Right kidney (tissue), 9 donors: Measurements from ENCODE around the gene HELZ.
"Not testable (repeated sequence)": the region's sequence is repeated elsewhere in the genome, so short reads cannot be mapped to it uniquely, and the experiment has no call there.

Experiments used
- DNase-seq: peaks from one replicate; pipeline ENCODE4 v3.0.0-alpha.2; 2016
- long read RNA-seq, 8 donors: transcript quantifications; one replicate each; lab custom pipeline, GENCODE V29; 2026

HELZ gene
- long read RNA-seq, donor 1 = 0 reads
- long read RNA-seq, donor 2 = 0 reads
- long read RNA-seq, donor 3 = 0 reads
- long read RNA-seq, donor 4 = 0 reads
- long read RNA-seq, donor 5, partial matches to known transcripts = 5 of 5 reads
- long read RNA-seq, donor 5, other reads (novel, unspliced or antisense) = 0 of 5 reads
- long read RNA-seq, donor 6, partial matches to known transcripts = 9 of 9 reads
- long read RNA-seq, donor 6, other reads (novel, unspliced or antisense) = 0 of 9 reads
- long read RNA-seq, donor 7 = 0 reads
- long read RNA-seq, donor 8, partial matches to known transcripts = 0 of 1 reads
- long read RNA-seq, donor 8, other reads (novel, unspliced or antisense) = 0 of 1 reads

DNA sequence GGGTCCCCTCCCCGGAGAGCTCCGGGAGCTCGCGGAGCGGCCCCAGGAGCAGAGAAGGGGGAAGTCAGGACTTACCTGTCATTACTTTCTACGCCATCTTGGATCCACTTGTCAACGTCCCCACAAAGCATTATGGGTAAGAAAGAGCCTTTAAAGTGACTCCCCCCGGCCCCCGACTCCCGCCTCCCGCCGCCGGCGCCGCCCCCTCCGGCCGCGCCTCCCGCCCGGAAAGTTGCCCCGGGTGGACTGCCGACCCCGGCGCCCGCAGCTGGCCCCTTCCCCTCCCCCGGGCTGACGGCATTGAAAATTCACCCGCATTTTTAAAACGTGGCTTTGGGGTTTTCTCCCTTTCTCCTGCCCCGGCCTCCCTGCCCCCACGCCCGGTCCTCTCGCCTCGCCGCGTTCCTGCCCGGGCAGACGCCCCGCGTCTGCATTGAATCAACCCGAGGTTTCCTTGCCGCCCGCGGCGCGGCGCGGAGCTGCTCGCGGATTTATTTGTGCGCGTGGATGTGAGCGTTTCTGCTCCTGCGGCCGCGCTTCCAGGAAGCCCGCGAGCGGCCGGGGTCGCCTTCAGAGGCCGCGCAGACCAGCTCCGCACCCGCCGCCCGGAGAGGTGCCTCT, at the start of gene HELZ:
TSS of gene HELZ (minus strand) at position 124 of the 621 bp plus-strand sequence. CDS start 26,392 bp downstream, outside the sequence.
- DNase-seq = peak; percentile 93

DNA sequence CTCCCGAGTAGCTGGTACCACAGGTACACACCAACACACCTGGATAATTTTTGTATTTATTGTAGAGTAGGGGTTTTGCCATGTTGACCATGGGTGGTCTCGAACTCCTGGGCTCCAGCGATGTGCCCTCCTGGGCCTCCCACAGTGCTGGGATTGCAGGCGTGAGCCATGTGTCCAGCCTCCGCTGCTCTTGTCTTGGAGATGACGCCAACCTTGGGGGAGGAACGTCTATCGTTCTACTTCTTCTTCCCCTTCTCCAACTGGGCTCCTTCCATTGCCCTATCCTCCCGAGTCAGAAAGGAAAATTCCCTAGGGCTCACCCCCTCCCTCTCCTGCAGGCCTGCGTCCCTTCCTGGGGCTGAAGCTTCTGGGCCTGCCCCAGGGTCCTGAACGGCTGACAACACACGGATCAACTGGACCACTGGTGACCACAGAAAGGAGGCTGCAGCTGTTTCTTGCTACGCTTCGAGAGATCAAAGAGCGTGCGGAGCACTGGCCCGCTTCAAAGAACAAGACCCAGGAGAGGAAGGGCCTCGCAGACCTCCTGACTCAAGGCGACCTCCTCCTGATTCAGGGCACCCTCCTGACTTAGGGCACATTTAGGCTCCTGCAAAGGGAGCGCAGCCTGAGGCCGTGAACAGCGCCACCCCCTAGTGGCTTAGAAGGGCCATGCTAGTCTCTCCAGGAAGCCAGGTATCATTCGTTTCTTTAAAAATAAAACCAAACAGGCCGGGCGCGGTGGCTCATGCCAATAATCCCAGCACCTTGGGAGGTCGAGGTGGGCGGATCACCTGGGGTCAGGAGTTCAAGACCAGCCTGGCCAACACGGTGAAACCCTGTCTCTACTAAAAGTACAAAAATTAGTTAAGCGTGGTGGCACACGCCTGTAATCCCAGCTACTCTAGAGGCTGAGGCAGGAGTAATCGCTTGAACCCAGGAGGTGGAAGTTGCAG, 48.5 kb upstream of the HELZ start:
- peak; percentile 56 for DNase-seq

DNA sequence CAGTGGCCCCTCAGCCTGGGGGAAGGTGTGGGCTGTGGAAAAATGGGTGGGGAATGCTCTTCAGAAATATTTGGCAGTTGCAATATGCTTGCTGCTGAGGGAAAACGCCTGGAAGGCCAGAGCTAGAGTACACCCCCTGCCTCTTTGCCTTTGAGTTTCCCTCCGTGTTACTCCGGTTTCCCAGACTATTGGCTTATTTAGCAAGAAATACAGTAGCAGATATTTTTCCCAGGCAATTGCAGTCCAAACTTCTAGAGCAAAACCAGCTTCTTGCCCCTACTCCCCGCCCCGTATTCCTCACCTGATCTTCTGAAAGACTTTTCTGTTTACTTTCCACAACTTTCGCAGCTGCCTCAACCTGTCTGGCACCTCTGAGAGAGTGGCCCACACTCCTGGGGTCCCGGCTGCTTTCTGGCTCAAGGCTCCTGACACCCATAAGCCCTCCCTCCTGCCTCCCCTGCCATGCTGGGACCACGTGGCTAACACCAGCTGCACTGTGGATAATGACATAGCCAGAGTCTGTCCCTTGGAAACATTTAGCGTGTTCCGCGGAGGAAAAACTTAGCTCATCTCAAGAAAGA, 45.8 kb upstream of the HELZ start:
- no peak for DNase-seq

DNA sequence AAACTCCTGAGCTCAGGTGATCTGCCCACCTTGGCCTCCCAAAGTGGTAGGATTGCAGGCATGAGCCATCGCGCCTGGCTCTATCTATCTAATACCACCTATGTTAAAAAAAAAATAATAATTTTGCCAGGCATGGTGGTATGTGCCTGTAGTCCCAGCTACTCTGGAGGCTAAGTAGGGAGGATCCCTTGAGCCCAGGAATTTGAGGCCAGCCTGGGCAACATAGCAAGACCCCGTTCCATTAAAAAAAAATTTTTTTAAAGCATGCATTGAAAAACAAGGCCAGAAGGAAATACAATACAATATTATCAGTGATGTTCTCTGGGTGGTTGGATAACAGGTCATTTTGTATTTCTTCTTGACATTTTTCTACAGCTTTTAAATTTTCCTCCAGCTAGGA, 45.2 kb upstream of the HELZ start:
- no peak for DNase-seq

- peak; percentile 26 for DNase-seq
These were observed 44.3 kb upstream of the HELZ start for GRCh38 chr17:67289181-67289876.

DNA sequence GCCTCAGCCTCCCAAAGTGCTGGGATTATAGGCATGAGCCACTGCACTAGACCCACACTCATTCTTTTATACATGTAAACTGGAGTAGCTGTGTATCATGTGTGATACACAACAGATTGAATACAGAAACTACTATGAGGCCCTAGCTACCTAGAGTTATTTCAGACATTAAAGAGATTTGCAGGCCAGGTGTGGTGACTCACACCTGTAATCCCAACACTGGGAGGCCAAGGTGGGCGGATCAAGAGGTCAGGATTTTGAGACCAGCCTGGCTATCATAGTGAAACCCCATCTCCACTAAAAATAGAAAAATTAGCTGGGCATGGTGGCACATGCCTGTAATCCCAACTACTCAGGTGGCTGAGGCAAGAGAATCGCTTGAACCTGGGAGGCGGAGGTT, 41.8 kb upstream of the HELZ start:
- not testable (repeated sequence) for DNase-seq

GRCh38 chr17:67285360-67285759, 40.4 kb upstream of the HELZ start:
- no peak for DNase-seq

- no peak for DNase-seq
These were observed 38.9 kb upstream of the HELZ start for GRCh38 chr17:67283731-67284516.

GRCh38 chr17:67281743-67282142, 36.7 kb upstream of the HELZ start:
- no peak for DNase-seq

DNA sequence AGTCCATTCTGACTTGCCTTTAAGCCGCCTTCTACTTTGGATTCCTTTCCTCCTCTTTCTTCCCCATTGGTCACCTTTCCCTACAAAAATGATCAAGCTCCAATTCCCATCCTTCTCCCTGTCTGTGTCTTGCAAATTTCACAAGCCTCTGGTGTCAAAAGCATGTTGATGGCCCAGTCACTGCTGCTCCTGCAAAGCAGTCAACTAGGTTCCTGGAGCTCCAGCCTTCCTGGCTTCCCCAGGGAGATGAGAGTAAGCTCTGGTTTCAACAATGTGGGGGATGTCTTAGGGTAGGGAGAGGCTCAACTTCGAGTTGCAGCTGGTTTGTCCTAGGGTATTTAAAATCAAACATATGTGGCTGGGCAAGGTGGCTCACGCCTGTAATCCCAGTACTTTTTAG, 36.1 kb upstream of the HELZ start:
- DNase-seq = no peak

DNA sequence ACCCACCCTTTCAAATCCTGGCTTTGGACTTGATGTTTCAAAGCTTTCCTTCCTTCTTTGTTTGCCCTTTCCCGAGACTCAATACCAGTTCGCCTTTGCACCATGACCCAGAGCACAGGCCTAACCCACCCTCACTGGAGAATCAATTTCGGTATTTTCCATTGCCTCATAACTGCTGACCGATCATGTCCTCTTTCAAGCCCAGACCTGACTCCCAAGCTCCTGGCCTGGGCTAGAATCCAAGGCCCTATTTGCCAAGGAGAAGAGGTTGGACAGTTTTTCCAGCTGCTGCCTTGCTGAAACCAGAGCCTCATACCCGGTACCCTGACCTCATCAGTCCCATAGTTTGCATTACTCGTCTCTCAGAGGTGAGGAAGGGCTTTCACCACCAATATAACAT, 35.3 kb upstream of the HELZ start:
- no peak for DNase-seq

DNA sequence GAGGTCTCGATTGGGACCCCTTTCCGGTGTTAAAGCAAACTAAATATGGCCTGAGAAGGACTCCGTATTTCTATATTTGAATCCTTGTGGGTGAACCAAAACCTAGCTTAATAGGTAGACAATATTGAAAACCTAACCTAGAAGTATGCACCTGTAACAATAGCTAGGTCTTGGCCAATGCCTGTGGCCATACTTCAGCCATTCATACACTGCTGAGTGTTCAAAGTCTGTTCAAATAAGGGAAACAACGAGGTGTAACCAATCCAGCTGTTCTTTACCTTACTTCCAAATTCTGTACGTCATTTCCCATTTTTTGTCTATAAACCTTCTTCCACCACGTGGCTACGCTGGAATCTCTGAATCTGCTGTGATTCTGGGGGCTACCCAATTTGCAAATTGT, 34.1 kb upstream of the HELZ start:
- DNase-seq = no peak

- no peak for DNase-seq
These were observed 33.4 kb upstream of the HELZ start for GRCh38 chr17:67278363-67278762.

GRCh38 chr17:67276075-67276474, 31.1 kb upstream of the HELZ start:
- no peak for DNase-seq

DNA sequence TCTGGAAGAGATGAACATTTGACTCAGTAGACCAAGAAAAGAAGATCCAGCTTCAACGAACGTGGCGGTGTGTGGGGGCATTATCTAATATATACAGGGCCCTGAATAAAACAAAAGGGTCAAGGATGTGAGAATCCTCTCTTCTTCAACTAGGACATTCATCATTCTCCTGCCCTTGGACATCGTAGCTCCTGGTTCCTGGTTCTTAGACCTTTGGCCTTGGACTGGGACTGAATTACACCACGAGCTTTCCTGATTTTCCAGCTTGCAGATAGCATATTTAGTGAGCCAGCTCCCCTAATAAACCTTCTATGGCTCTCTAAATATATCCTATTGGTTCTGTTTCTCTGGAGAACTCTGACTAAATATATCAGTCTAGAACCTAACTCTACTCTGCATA, 29.5 kb upstream of the HELZ start:
- no peak for DNase-seq

DNA sequence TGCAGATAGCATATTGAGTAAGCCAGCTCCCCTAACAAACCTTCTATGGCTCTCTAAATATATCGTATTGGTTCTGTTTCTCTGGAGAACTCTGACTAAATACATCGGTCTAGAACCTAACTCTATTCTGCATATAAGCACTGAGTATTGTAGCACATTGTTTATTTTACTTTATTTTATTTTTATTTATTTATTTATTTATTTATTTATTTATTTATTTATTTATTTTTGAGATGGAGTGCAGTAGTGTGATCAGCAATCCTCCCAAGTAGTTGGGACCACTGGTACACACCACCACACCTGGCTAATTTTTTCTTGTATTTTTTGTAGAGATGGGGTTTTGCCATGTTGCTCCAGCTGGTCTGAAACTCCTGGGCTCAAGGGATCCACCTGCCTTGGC, 28.9 kb upstream of the HELZ start:
- DNase-seq = no peak

- no peak for DNase-seq
These were observed 27.5 kb upstream of the HELZ start for GRCh38 chr17:67272312-67273047.

- DNase-seq = not testable (repeated sequence)
These were observed 26.2 kb upstream of the HELZ start for GRCh38 chr17:67271187-67271586.

DNA sequence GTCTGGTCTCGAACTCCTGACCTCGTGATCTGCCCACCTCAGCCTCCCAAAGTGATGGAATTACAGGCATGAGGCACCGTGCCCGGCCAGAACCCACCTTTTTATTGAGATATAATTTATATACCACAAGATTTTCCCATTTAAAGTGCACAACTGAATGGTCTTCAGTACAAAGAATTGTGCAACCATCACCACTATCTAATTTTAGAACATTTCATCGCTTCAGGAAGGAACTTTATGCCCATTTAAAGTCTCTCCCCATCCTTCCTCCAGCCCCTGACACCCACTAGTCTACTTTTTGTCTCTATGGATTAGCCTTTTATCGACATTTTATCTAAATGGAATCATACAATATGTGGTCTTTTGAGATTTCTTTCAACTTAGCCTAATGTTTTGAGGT, 25.4 kb upstream of the HELZ start:
- no peak for DNase-seq

GRCh38 chr17:67266496-67266895, 21.5 kb upstream of the HELZ start:
- DNase-seq = no peak
